Activated B cell treated with CpG ODN at 0.5 μM for 24 hours (primary cell): ENCODE measurements around the gene RHBDF1. TPM values are rescaled to one million over a fixed set of nuclear protein-coding genes. Genes with fewer than 3 reads are reported as not detected.
A peak's percentile ranks its signal among the peaks of the same experiment; 100 is the strongest.

ENCODE experiments used
- ATAC-seq: fragments of 200-7000 bp; cut with Tn5 transposase; one replicate; pipeline ENCODE4 v1.10.0; 2021; ENCODE audit warnings: low read depth, mild to moderate bottlenecking, moderate library complexity
- CTCF ChIA-PET: fragments of 350-600 bp; sonication (Branson Sonifier 250); formaldehyde crosslinking; loops from one replicate; lab custom pipeline; 2021; ENCODE audit warnings: antibody characterized with exemption; lab: Charles Lee
- POLR2A ChIA-PET: fragments of 350-600 bp; sonication (Branson Sonifier 250); formaldehyde crosslinking; loops from one replicate; lab custom pipeline; 2021; ENCODE audit warnings: antibody characterized with exemption; lab: Charles Lee
- DNase-seq: peaks from one replicate; pipeline ENCODE4 v3.0.0; 2022
- H3K27ac Mint-ChIP-seq: one replicate; pipeline ENCODE4 v1.8.0; 2020; ENCODE audit warnings: mixed read lengths
- H3K27me3 Mint-ChIP-seq: one replicate; pipeline ENCODE4 v1.8.0; 2021; ENCODE audit warnings: mixed read lengths
- H3K36me3 Mint-ChIP-seq: one replicate; pipeline ENCODE4 v1.8.0; 2021; ENCODE audit warnings: low read depth, mixed read lengths
- H3K4me1 Mint-ChIP-seq: one replicate; pipeline ENCODE4 v1.8.0; 2021; ENCODE audit warnings: mixed read lengths
- H3K4me3 Mint-ChIP-seq: one replicate; pipeline ENCODE4 v1.8.0; 2020; ENCODE audit warnings: mild to moderate bottlenecking, mixed read lengths
- H3K9me3 Mint-ChIP-seq: one replicate; pipeline ENCODE4 v1.8.0; 2020; ENCODE audit warnings: mixed read lengths
- intact Hi-C: fragments of 100-400 bp; cut with micrococcal nuclease; formaldehyde crosslinking; loops from one replicate; pipeline ENCODE4 v1.15.1; 2024
- total RNA-seq: library from RNA; stranded (reverse); gene quantifications from 2 replicates; pipeline ENCODE4 v1.2.3, GENCODE V29; 2022
- TF ChIP-seq, protein P1 (sequence below): fragments of 200-600 bp; IDR thresholded peaks from one replicate; pipeline ENCODE4 v1.8.0; 2022; ENCODE audit warnings: antibody characterized with exemption, mild to moderate bottlenecking

The RHBDF1 gene
- total RNA-seq, 1 donor from 2014 or later, result 0.67 TPM

- intact Hi-C loops, result no loop called here
- CTCF ChIA-PET, result interaction anchor here (1.3 to 3.2 kb wide), 3 partner anchors 9 to 22 kb away, joined by 6 to 19 read pairs (median 6); no protein-coding TSS in a partner anchor
- TF ChIP-seq, protein P1, sequence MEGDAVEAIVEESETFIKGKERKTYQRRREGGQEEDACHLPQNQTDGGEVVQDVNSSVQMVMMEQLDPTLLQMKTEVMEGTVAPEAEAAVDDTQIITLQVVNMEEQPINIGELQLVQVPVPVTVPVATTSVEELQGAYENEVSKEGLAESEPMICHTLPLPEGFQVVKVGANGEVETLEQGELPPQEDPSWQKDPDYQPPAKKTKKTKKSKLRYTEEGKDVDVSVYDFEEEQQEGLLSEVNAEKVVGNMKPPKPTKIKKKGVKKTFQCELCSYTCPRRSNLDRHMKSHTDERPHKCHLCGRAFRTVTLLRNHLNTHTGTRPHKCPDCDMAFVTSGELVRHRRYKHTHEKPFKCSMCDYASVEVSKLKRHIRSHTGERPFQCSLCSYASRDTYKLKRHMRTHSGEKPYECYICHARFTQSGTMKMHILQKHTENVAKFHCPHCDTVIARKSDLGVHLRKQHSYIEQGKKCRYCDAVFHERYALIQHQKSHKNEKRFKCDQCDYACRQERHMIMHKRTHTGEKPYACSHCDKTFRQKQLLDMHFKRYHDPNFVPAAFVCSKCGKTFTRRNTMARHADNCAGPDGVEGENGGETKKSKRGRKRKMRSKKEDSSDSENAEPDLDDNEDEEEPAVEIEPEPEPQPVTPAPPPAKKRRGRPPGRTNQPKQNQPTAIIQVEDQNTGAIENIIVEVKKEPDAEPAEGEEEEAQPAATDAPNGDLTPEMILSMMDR, result no peak
- peaks cover 20% of the 10 kb centered on the region for H3K27me3 Mint-ChIP-seq
- no peak overlapping the region for H3K4me3 Mint-ChIP-seq
- peaks cover 5% of the 10 kb centered on the region for H3K36me3 Mint-ChIP-seq
- H3K4me1 Mint-ChIP-seq, result peaks cover 35% of the 10 kb centered on the region
- no peak overlapping the region for H3K27ac Mint-ChIP-seq
- POLR2A ChIA-PET, result interaction anchor here (1.1 kb wide), 2 partner anchors 14 to 22 kb away, joined by 3 read pairs; partner anchors contain the start of gene POLR3K
- DNase-seq (no peak), ATAC-seq (no peak)
- no peaks in the 10 kb centered on the region for H3K9me3 Mint-ChIP-seq
Measured at GRCh38 chr16:74747-75334, 2.4 kb upstream of the RHBDF1 start.

GRCh38 chr16:74051-74746 lies 1.8 kb upstream of the RHBDF1 start:
- Mint-ChIP-seq H3K4me1 (peaks cover 32% of the 10 kb centered on the region), H3K4me3 (no peak overlapping the region), H3K27ac (no peak overlapping the region), H3K36me3 (peaks cover 1% of the 10 kb centered on the region), H3K27me3 (peaks cover 20% of the 10 kb centered on the region), H3K9me3 (no peaks in the 10 kb centered on the region)
- no peak for ATAC-seq
- POLR2A ChIA-PET, result interaction anchor here (1.1 kb wide), 1 partner anchor 21 kb away, joined by 3 read pairs; the partner anchor contains the start of gene POLR3K
- CTCF ChIA-PET, result interaction anchor here (0.8 to 1.4 kb wide), 2 partner anchors 22 to 33 kb away, joined by 3 to 6 read pairs; no protein-coding TSS in a partner anchor
- TF ChIP-seq, protein P1, result no peak
- no peak for DNase-seq
- intact Hi-C loops, result no loop called here

DNA sequence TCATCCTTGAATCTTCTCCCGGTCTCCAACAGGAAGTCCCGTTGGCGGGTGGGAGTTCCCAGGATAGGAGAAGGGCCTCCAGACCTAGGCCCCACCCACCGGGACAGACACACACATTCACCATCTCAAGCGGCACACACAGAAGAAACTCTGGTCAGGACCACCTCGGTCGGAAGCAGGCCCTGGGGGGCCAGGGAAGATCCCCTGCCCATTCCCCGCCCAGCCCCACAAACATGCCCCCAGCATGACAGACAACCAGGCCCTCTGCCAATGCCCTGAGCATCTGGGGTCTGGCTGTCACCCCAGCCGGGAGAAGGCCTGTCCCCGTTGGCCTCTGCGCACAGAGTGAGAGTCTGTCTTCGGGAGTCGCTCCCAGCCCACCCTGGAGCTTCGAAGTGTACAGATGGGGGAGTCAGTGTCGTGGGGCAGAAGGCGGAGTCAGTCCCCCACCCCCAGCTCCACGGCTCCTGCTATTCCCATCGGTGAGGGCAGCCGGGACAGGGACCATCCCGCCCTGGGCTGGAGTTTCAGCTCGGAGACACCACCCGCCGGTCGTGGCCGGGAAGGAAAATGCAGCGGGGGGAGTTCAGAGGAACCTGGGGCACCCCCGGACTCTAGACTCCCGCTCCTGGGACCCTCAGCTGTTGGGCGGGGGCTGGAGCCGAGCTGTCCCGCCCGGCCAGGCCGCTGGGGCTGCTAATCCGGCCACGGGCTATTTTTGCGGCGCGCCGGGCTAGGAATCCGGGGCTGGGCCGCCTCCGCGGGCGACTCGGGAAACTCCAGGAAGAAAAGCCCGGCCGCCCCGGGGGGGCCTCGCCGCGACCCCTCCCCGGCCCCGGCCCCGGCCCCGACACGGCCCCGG lies 660 bp downstream of the RHBDF1 start:
- H3K4me1 Mint-ChIP-seq, result peaks cover 19% of the 10 kb centered on the region
- no peak for ATAC-seq
- H3K4me3 Mint-ChIP-seq, result peak overlapping the region; percentile 53
- TF ChIP-seq, protein P1, result no peak
- CTCF ChIA-PET, result interaction anchor here (1.4 to 5.2 kb wide), 3 partner anchors 13 to 35 kb away, joined by 3 to 32 read pairs (median 3); no protein-coding TSS in a partner anchor
- no peaks in the 10 kb centered on the region for H3K36me3 Mint-ChIP-seq
- H3K27me3 Mint-ChIP-seq, result peaks cover 20% of the 10 kb centered on the region
- H3K9me3 Mint-ChIP-seq, result no peaks in the 10 kb centered on the region
- intact Hi-C loops, result no loop called here
- H3K27ac Mint-ChIP-seq, result no peak overlapping the region
- POLR2A ChIA-PET, result interaction anchor here (0.6 to 1.7 kb wide), 3 partner anchors 18 to 19 kb away, joined by 3 to 4 read pairs (median 4); partner anchors contain the start of genes POLR3K and SNRNP25
- no peak for DNase-seq

DNA sequence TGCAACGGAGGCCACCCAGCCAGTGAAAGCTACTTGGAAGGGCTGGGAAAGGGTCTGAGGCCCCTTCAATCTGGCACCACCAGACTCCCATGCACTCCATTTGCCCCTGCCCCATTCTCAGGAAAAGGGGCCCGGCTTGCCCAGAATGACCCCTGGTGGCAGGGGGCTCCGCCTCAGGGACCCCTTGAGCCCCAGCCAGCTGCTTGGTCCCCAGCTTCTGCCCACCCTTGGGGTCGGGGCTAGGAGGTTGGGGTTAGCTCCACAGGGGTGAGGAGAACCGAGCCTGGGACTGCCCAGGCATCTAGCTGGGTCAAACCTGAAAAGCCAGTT lies 1.3 kb downstream of the RHBDF1 start:
- intact Hi-C loops, result no loop called here
- Mint-ChIP-seq H3K27me3 (peaks cover 20% of the 10 kb centered on the region), H3K36me3 (no peaks in the 10 kb centered on the region), H3K27ac (no peak overlapping the region), H3K4me1 (peaks cover 13% of the 10 kb centered on the region), H3K4me3 (peak overlapping the region; percentile 53), H3K9me3 (no peaks in the 10 kb centered on the region)
- DNase-seq (no peak), ATAC-seq (no peak)
- POLR2A ChIA-PET, result interaction anchor here (0.6 to 1.1 kb wide), 2 partner anchors 18 to 19 kb away, joined by 3 to 4 read pairs; partner anchors contain the start of genes POLR3K and SNRNP25
- CTCF ChIA-PET, result interaction anchor here (1.6 to 5.2 kb wide), 2 partner anchors 25 to 36 kb away, joined by 5 to 32 read pairs; no protein-coding TSS in a partner anchor
- TF ChIP-seq, protein P1, result no peak
